Effector CD8-positive, alpha-beta T cell (primary cell): ENCODE results near the gene TAOK1.

ENCODE experiments used
- DNase-seq: peaks from one replicate; lab custom pipeline; 2025; lab: John Stamatoyannopoulos, UW

The TAOK1 gene

DNA sequence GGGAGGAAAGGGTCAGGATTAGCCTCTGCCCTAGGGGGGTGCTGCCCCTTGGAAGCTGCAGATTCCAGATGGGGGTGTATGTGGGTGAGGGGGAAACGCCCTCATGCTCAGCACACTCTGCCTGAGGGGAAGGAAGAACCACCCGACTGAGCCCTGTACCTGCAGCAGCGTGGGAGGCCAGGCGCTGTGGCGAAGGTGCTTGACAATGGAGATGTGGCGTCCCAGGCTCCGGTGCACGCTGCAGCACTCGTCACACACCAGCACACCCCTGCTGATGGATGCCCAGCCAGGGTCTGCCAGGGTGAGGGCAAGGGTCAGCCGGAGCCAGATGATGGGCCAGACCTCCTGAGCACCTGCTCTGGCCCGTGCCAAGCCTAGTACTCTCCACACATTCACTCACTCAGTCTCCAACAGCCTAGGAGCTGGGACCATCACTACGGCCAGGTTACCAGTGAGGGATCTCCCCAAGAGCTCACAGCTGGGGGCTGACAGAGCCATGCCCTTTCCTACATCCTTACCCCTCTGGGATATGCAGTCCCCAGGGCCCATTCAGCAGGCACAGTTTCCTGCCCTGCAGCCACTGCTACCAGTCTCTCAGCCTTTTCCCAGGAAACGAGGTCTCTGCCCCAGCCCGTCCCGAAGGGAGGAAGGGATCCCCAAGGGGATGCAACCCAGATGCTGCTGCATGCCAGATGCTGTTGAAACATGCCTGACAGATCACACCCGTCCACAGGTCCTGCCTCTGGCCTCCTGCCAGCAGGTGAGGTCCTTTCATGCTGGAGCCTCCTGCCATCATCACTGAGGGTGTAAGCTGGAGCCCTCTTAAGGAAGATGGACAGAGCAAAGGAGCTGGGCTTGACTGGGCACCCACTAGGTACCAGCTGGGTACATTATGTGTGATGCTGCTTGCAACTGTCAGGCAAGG is 193.4 kb downstream of the TAOK1 start:
- DNase-seq: no peak

DNA sequence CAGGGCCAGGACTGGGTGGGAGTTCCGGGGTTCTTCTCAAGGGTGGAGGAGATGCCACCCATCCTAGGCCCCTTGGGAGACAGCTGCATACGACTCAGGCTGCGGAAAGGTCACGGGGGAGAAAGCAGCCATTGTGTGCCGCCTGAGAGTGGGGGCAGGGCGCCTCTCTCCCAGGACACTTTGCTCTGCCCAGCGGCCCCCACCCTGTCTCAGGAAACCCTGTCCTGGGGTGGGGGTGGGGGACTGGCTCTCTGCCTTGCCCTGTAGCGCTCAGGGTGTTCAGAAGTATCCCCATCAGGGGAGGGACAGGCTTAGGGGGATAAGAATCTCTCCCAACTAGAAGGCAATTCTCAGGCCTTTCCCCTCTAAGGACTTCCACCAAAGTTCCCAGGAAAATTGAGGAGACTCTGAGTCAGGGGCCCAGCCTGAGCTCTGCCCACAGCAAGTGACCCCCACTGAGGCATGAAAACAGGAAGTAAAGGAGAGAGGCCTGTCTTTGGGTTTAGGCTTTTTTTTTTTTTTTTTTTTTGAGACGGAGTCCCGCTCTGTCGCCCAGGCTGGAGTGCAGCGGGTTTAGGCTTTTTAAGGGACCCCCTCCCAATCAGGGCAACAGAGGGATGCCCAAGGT is 194.4 kb downstream of the TAOK1 start:
- no peak for DNase-seq

DNA sequence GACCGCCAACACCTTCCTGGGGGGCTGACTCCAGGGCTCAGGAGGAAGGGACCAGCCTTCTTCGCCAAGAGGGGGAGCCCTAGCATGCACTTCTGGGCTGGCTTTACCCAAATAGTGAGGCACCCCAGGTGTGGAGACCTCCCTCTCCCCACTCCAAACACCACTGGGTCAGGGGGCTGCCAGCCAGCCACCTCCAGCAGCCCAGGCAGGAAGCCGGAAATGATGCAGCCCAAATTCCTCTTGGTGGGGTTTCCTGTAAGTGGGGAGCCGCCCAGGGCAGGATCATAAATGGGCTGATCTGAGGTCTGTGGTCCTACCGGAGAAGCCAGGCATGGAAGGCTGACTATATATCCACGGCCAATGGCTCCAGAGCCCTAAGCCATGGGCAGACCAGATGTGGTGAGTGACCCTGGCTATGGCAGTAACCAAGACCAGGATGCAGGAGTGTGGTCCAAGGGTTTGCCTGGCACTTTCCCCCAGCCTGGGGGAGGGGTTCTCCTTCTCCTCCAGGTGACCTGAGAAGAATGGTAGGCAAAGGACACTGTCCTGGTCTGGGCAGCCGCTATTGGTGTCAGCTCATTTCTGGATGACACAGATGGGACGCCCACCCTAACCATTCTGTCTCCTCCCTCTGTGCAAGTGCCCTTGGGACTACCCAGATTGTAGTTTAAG is 195.1 kb downstream of the TAOK1 start:
- no peak for DNase-seq

GRCh38 chr17:29586676-29587469 is 196.7 kb downstream of the TAOK1 start:
- DNase-seq: no peak

DNA sequence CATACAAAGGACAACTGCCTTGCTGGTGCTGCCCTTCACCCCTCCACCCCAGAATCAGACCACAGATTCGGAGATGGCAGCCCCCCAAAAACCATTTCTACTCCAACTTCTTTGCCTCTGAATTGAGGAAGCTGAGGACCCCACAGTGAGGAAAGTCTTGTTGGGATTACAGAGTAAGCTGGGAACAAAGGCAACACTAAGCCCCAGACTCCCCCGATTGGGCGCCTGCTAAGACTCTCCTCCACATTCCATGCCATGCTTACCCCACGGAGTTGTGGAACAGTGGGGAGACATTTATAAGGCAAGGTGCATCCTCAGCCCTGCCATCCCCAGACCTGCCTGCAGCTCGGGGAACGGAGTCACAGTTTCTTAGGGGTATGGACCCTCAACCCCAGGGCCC is 197.4 kb downstream of the TAOK1 start:
- DNase-seq: no peak

GRCh38 chr17:29588017-29588561 is 197.9 kb downstream of the TAOK1 start:
- DNase-seq: no peak

GRCh38 chr17:29588562-29589411 is 198.6 kb downstream of the TAOK1 start:
- no peak for DNase-seq

DNA sequence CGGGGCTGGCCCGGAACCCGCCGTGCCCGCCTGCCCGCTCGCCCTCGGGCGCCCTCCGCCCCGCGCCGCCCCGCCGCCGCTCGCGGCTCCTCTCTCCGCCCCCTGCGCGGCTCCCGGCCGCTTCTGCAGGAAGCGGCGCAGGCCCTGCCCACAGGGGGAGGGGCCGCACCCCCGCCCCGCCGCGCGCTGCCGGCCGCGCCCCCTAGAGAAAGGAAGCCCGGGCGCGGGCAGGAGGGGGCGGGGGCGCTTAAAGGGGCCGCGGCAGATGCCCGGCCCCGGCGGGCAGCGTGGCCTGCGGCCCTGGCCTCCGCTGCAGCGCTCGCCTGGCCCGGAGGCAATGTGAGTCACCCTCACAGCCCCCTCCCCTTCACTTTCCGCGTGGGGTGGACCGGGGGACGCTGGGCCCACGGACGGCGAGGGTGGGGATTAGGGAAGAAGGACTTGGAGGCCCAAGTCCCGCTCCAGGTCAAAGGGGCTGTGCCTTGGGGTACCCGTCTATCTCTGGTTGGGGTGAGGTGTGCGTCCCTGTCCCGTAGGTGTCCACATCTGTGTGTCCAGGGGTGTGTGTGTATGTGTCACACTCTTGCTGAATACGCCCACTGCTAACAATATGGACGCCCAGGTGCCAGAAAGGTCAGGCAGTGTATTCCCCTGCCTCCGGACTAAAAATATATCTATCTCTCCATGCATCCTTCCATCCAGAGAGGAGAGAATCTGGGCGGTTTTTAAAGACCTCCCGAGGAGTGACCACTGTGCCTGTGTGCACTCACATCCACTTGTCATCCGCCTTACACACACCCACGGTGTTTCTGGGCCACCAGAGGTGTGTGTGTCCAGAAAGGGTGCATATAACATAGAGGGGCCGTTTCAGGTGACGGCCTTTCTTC is 199.6 kb downstream of the TAOK1 start, which contains the start of gene GIT1:
Gene GIT1 (minus strand): TSS at position 125 of the 887 bp plus-strand sequence. CDS start 270 bp downstream, outside the sequence.
- peak; percentile 72 for DNase-seq

DNA sequence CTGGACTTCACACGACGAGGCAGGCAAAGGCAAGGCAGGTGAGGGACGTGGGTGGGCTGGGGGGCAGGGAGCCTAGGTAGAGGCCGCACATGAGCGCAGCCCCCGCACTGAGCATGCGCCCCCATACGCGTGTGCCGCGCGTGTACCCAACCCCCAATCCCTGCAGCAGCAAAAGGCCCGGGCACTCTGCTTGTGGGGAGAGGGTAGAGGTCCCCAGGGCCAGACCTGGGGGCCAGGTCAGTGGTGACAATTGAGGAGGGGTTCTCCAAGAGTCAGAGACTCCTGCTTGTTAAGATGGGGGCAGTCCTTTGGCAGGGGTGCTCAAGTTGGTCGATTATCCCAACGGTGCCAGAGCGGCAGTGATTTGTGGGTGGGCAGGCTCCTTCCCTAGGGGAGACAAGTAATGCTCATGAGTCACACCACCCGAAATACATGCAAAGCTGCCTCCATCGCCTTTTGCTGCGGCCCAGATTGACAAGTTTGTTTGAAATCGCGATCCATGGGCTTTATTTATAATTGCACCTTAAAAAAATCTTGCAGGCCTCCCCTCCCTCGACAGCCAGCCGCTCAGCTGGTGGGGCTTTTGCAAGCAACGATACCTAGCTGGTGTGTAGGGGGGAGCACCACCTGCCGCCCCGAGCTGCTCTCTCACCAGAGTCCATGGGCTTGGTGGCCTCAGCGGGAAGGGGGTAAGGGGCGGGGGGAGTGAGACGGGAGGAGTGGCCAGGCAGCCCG is 200.4 kb downstream of the TAOK1 start:
- DNase-seq: no peak

DNA sequence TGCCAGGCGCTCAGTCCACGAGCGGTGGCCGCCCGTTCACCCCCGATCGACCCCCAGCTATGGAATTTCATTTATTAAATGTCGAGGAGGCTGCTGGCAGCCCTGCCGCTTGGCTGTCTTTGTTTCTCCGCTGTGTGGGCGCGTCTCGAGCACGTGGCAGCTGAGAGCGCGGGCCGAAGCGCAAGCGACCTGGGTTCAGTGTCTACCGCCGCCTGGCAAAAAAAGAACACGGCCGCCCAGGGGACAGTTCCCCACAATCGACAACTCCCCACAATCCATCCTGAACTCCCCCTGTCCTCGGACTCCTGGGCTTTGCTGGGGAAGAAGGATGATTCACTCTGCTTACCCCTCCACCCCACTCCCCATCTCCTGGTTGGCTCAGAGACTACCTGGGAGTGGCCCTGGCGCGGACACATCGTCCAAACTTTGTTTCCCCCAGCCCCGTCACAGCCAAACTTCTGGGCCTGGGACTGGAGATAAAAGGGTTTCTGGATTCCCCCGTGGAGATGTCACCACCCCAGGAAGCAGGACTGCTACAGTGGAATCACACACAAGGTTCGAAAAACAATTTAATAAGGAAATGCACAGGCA is 201.1 kb downstream of the TAOK1 start:
- DNase-seq: no peak

GRCh38 chr17:29591737-29592608 is 201.8 kb downstream of the TAOK1 start:
- peak; percentile 64 for DNase-seq

DNA sequence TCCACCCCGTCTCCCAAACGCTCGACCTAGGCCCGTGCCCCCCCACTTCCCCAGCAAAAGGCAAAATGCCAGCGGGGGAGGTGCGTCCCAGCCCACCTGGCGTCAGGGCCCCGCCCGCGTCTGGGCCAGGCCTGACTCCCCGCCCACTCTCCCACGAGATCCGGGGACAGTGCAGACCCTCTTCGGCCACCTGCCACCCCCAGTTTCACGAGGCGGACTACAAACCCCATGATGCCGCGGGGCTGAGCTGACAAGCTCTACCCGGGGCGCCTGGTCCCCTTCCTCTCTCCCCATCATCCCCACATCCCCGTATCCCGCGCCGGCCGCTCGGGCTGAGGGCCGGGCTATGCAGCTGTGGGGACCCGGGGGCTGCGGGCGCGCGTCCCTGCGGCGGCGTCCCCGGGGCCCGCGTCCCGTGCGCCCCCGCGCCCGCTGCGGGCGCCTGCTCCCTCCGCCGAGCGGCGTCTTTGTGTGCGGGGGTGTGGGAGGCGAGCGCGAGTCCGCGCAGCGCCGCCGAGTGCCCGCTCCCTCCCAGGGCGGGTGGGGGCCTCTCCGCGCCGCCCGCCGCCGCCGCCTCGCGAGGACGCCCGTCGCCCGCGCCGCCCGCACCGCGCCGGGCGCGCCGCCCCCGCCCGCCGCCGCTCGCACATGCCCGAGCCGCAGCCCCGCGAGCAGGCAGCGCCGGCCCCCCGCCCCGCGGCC is 202.8 kb downstream of the TAOK1 start, which contains the start of gene ANKRD13B:
Gene ANKRD13B (plus strand): TSS at position 283 of the 702 bp plus-strand sequence. CDS start 490 bp downstream, outside the sequence.
- no peak for DNase-seq

GRCh38 chr17:29593591-29594518 is 203.7 kb downstream of the TAOK1 start:
- DNase-seq: no peak

GRCh38 chr17:29594519-29595090 is 204.4 kb downstream of the TAOK1 start:
- DNase-seq: no peak
